ENCODE data around the gene NEUROG1. TPM values are rescaled to one million over a fixed set of nuclear protein-coding genes. Genes with fewer than 3 reads are reported as not detected.

Gene NEUROG1
- total and polyA plus RNA-seq, 2 experiments from 2014 or later = not detected

Other genes starting within 250 kb of the NEUROG1 start
- 584 and 644 TPM in 2 replicates for gene MACROH2A1, start 136.7 kb downstream of the NEUROG1 start, total RNA-seq
- 327 and 386 TPM in 2 replicates for gene MACROH2A1, start 136.7 kb downstream of the NEUROG1 start, polyA plus RNA-seq
- not detected in 2 replicates for gene DCANP1, start 88.6 kb downstream of the NEUROG1 start, total RNA-seq
- gene DCANP1, start 88.6 kb downstream of the NEUROG1 start, polyA plus RNA-seq = not detected in 2 replicates
- gene TIFAB, start 83.6 kb downstream of the NEUROG1 start, total RNA-seq = not detected in 2 replicates
- gene TIFAB, start 83.6 kb downstream of the NEUROG1 start, polyA plus RNA-seq = not detected in 2 replicates
- gene CXCL14, start 43.0 kb upstream of the NEUROG1 start, total RNA-seq = 0.11 and 1.2 TPM in 2 replicates
- 1.1 and 1.9 TPM in 2 replicates for gene CXCL14, start 43.0 kb upstream of the NEUROG1 start, polyA plus RNA-seq